GM19193 (cell line): ENCODE results near the gene YAE1.

Source experiments
- POLR2A ChIP-seq: IDR thresholded peaks from 4 replicates; pipeline ENCODE4 v1.6.1; 2011; ENCODE audit not compliant: insufficient read depth, insufficient read length; ENCODE audit errors: extremely low read depth

YAE1 gene

GRCh38 chr7:39587393-39587792, 21.2 kb downstream of the YAE1 start:
- no peak for TF ChIP-seq POLR2A

GRCh38 chr7:39588416-39588815, 22.2 kb downstream of the YAE1 start:
- TF ChIP-seq POLR2A, result no peak

GRCh38 chr7:39589323-39590111, 23.3 kb downstream of the YAE1 start:
- TF ChIP-seq POLR2A, result no peak

- no peak for TF ChIP-seq POLR2A
These were observed 26.4 kb downstream of the YAE1 start for GRCh38 chr7:39592586-39592985.

GRCh38 chr7:39594988-39595620, 28.9 kb downstream of the YAE1 start:
- no peak for TF ChIP-seq POLR2A

GRCh38 chr7:39602351-39602750, 36.1 kb downstream of the YAE1 start:
- no peak for TF ChIP-seq POLR2A

GRCh38 chr7:39603924-39604323, 37.7 kb downstream of the YAE1 start:
- TF ChIP-seq POLR2A, result no peak

GRCh38 chr7:39605087-39605486, 38.9 kb downstream of the YAE1 start:
- no peak for TF ChIP-seq POLR2A

- TF ChIP-seq POLR2A, result no peak
These were observed 40.1 kb downstream of the YAE1 start for GRCh38 chr7:39606352-39606751.

GRCh38 chr7:39606941-39607340, 40.7 kb downstream of the YAE1 start:
- TF ChIP-seq POLR2A, result no peak

- no peak for TF ChIP-seq POLR2A
These were observed 41.7 kb downstream of the YAE1 start for GRCh38 chr7:39607865-39608264.

GRCh38 chr7:39608278-39608677, 42.1 kb downstream of the YAE1 start:
- TF ChIP-seq POLR2A, result no peak

GRCh38 chr7:39609113-39609934, 43.1 kb downstream of the YAE1 start:
- no peak for TF ChIP-seq POLR2A

- TF ChIP-seq POLR2A, result no peak
These were observed 43.7 kb downstream of the YAE1 start for GRCh38 chr7:39609935-39610263.

- no peak for TF ChIP-seq POLR2A
These were observed 47.4 kb downstream of the YAE1 start for GRCh38 chr7:39613577-39613976.

GRCh38 chr7:39614299-39614698, 48.1 kb downstream of the YAE1 start:
- no peak for TF ChIP-seq POLR2A
